IMR-90 (cell line): ENCODE data around the gene DPYSL3. TPM values are rescaled to one million over a fixed set of nuclear protein-coding genes. Genes with fewer than 3 reads are reported as not detected.

Experiments
- ATAC-seq: fragments of 200-7000 bp; cut with Tn5 transposase; 2 replicates; pipeline ENCODE4 v1.9.1; 2020; ENCODE audit warnings: low read depth, mild to moderate bottlenecking, moderate library complexity
- BruUV-seq: library from RNA; stranded (reverse); fragments of 400-500 nt; replicated peaks from 2 replicates; lab custom pipeline; 2021; lab: Mats Ljungman, UMichigan
- CTCF ChIA-PET: fragments of 300-600 bp; formaldehyde crosslinking; extraction: SDS; loops from one replicate; lab custom pipeline; 2021; ENCODE audit warnings: antibody characterized with exemption; lab: Yijun Ruan, JAX
- POLR2A ChIA-PET: fragments of 300-600 bp; sonication (Branson Sonifier 250); formaldehyde crosslinking; loops from one replicate; lab custom pipeline; 2022; ENCODE audit warnings: antibody characterized with exemption; ENCODE audit not compliant: unreplicated experiment; lab: Charles Lee
- DNase-seq: peaks from one replicate; pipeline ENCODE4 v3.0.0; 2013
- H2AFZ ChIP-seq: replicated peaks from 2 replicates; pipeline ENCODE3; 2013; ENCODE audit warnings: low read length, mild to moderate bottlenecking; ENCODE audit not compliant: poor library complexity
- H2AK5ac ChIP-seq: 2 replicates; pipeline ENCODE4 v1.6.1; 2013; ENCODE audit warnings: low read depth, low read length, inconsistent platforms
- H2AK9ac ChIP-seq: replicated peaks from 2 replicates; pipeline ENCODE3; 2013; ENCODE audit warnings: mild to moderate bottlenecking, low read depth, low read length, moderate library complexity; ENCODE audit not compliant: poor library complexity
- H2BK120ac ChIP-seq: 2 replicates; pipeline ENCODE4 v1.6.1; 2013; ENCODE audit warnings: low read depth, low read length, inconsistent platforms
- H2BK15ac ChIP-seq: 3 replicates; pipeline ENCODE4 v1.6.1; 2013; ENCODE audit warnings: low read depth, low read length, inconsistent platforms
- H2BK20ac ChIP-seq: 2 replicates; pipeline ENCODE4 v1.6.1; 2013; ENCODE audit warnings: low read depth, mild to moderate bottlenecking, inconsistent platforms, low read length, moderate library complexity
- H2BK5ac ChIP-seq: 2 replicates; pipeline ENCODE4 v1.6.1; 2013; ENCODE audit warnings: mild to moderate bottlenecking, low read depth, low read length, inconsistent platforms; ENCODE audit not compliant: poor library complexity, severe bottlenecking
- H3K14ac ChIP-seq: replicated peaks from 2 replicates; pipeline ENCODE4 v1.6.1; 2013; ENCODE audit warnings: low read depth, low read length, inconsistent platforms
- H3K18ac ChIP-seq: 2 replicates; pipeline ENCODE4 v1.6.1; 2013; ENCODE audit warnings: low read depth, low read length, control low read depth
- H3K23ac ChIP-seq: 2 replicates; pipeline ENCODE4 v1.6.1; 2013; ENCODE audit warnings: low read depth, low read length, inconsistent platforms
- H3K27ac ChIP-seq: 2 replicates; pipeline ENCODE4 v1.5.1; 2013; ENCODE audit warnings: mild to moderate bottlenecking, control low read depth, low read length; ENCODE audit not compliant: insufficient read depth
- H3K27me3 ChIP-seq: 2 replicates; pipeline ENCODE4 v1.6.1; 2013; ENCODE audit warnings: low read length; ENCODE audit not compliant: control insufficient read depth, insufficient read depth
- H3K36me3 ChIP-seq: 2 replicates; pipeline ENCODE4 v1.6.1; 2013; ENCODE audit warnings: low read length, mixed read lengths; ENCODE audit not compliant: control insufficient read depth, insufficient read depth
- H3K4ac ChIP-seq: 2 replicates; pipeline ENCODE4 v1.6.1; 2013; ENCODE audit warnings: low read depth, low read length, inconsistent platforms
- H3K4me1 ChIP-seq: 2 replicates; pipeline ENCODE4 v1.6.1; 2013; ENCODE audit warnings: low read length, mixed read lengths; ENCODE audit not compliant: control insufficient read depth, insufficient read depth
- H3K4me2 ChIP-seq: 2 replicates; pipeline ENCODE4 v1.6.1; 2013; ENCODE audit warnings: low read depth, mild to moderate bottlenecking, control low read depth, low read length, moderate library complexity
- H3K4me3 ChIP-seq: 2 replicates; pipeline ENCODE4 v1.5.1; 2013; ENCODE audit warnings: low read depth, mild to moderate bottlenecking, control low read depth, low read length, moderate library complexity; ENCODE audit not compliant: insufficient read depth
- H3K56ac ChIP-seq: 2 replicates; pipeline ENCODE4 v1.6.1; 2013; ENCODE audit warnings: low read length, inconsistent platforms; ENCODE audit not compliant: insufficient read depth; ENCODE audit errors: extremely low read depth
- H3K79me1 ChIP-seq, 2 experiments: 2 replicates each; pipeline ENCODE4 v1.6.1; 2013; ENCODE audit warnings: low read length in 2 of 2, inconsistent platforms in 1 of 2, low read depth in 1 of 2
- H3K9ac ChIP-seq: 2 replicates; pipeline ENCODE4 v1.6.1; 2013; ENCODE audit warnings: low read depth, low read length, control low read depth
- H3K9me1 ChIP-seq: 2 replicates; pipeline ENCODE4 v1.6.1; 2013; ENCODE audit warnings: low read length, inconsistent platforms; ENCODE audit not compliant: insufficient read depth
- H3K9me3 ChIP-seq: 2 replicates; pipeline ENCODE4 v1.6.1; 2013; ENCODE audit warnings: low read length; ENCODE audit not compliant: control insufficient read depth, insufficient read depth
- H4K20me1 ChIP-seq: 2 replicates; pipeline ENCODE4 v1.6.1; 2013; ENCODE audit warnings: low read length, inconsistent platforms; ENCODE audit not compliant: insufficient read depth
- H4K5ac ChIP-seq: 2 replicates; pipeline ENCODE4 v1.6.1; 2013; ENCODE audit warnings: mild to moderate bottlenecking, low read depth, low read length, control low read depth
- H4K8ac ChIP-seq, 2 experiments: 2 replicates each; pipeline ENCODE4 v1.6.1; 2013; ENCODE audit warnings: low read depth in 2 of 2, low read length in 2 of 2, control low read depth in 1 of 2, inconsistent platforms in 1 of 2
- H4K91ac ChIP-seq: 2 replicates; pipeline ENCODE4 v1.6.1; 2013; ENCODE audit warnings: low read depth, low read length, inconsistent platforms; ENCODE audit not compliant: insufficient read depth
- CEBPB ChIP-seq: IDR thresholded peaks from 2 replicates; pipeline ENCODE4 v1.6.1; 2012; ENCODE audit warnings: low read depth, low read length, improper control_type of control experiment
- CHD1 ChIP-seq: IDR thresholded peaks from 2 replicates; pipeline ENCODE4 v1.6.1; 2012; ENCODE audit warnings: low read depth, low read length, improper control_type of control experiment
- MXI1 ChIP-seq: IDR thresholded peaks from 2 replicates; pipeline ENCODE4 v1.6.1; 2012; ENCODE audit warnings: low read depth, mild to moderate bottlenecking, low read length, moderate library complexity, borderline replicate concordance
- WGBS, 2 experiments: methylation state at CpG; one replicate each; pipeline versions ENCODE4 v1.1.5 to v1.1.7; 2013; ENCODE audit warnings: missing lambda C conversion rate in 2 of 2; ENCODE audit not compliant: insufficient read length in 1 of 2; ENCODE audit errors: extremely low coverage in 2 of 2; 5-methylcytosine and 5-hydroxymethylcytosine counted together
- dilution Hi-C: fragments of 300-500 bp; cut with HindIII; formaldehyde crosslinking; loops from one replicate; pipeline ENCODE4 v1.14.3; 2018; ENCODE audit warnings: low sequenced_read_pairs; ENCODE audit not compliant: unreplicated experiment
- in situ Hi-C: fragments of 300-500 bp; cut with MboI; formaldehyde crosslinking; loops from 3 replicates; pipeline ENCODE4 v1.14.3; 2019; ENCODE audit warnings: low sequenced_read_pairs, inconsistent platforms, mixed read lengths
- intact Hi-C: fragments of 100-400 bp; cut with micrococcal nuclease; formaldehyde crosslinking; loops from 2 replicates; pipeline ENCODE4 v1.10.0; 2022
- polyA plus RNA-seq, 3 experiments: library from polyadenylated mRNA; depleted of rRNA; stranded (reverse); fragments of >200 nt; gene quantifications; 2 replicates each; pipeline ENCODE4 v1.2.3, GENCODE V29; 2012; ENCODE audit warnings: low replicate concordance in 1 of 3
- total RNA-seq: library from RNA; depleted of rRNA; stranded (reverse); fragments of >200 nt; gene quantifications from 2 replicates; pipeline ENCODE4 v1.2.3, GENCODE V29; 2012
- TF ChIP-seq, protein P1 (sequence below): fragments of 150-350 bp; IDR thresholded peaks from 2 replicates; pipeline ENCODE4 v1.6.1; 2017; ENCODE audit warnings: mild to moderate bottlenecking, antibody characterized with exemption, low read length, low read depth

DPYSL3 gene
- total and polyA plus RNA-seq, 2 of the 4 experiments (the other 2 are of a cell fraction), result 50.2 to 60.9 TPM

DNA sequence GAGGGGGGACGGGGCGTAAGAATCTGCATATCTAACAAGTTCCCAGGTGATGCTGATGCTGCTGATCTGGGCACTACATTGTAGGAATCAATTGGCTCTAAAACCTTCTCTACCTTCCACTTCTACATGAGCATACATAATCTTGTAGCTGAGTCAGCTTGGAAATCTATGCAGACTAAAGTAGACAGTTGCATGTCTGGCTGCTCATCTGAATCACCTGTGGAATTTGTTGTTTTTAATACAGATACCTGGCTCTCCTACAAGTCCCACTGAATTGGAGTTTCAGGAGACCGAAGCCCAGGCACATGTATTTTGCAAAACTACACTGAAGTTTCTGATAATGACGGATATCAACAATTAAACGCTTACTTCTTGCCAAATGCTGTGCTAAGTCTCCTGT is 161.4 kb downstream of the DPYSL3 start:
- dilution Hi-C loops, result no loop called here
- Histone ChIP-seq H2AFZ (no peak overlapping the region), H4K91ac (no peak overlapping the region), H3K14ac (no peak overlapping the region), H3K56ac (no peak overlapping the region), H3K4ac (no peak overlapping the region), H3K4me1 (peaks cover 4% of the 10 kb centered on the region; the same call in 1 of the 2 replicates), H3K4me3 (no peak overlapping the region), H3K27ac (no peak overlapping the region), H3K79me1 (no peaks in the 10 kb centered on the region), H3K9ac (no peak overlapping the region), H3K4me2 (no peak overlapping the region), H3K9me1 (no peaks in the 10 kb centered on the region), H3K9me3 (no peaks in the 10 kb centered on the region), H2AK5ac (no peak overlapping the region), H4K5ac (no peak overlapping the region), H2AK9ac (no peak overlapping the region), H2BK5ac (no peak overlapping the region), H3K27me3 (peaks cover 7% of the 10 kb centered on the region), H3K18ac (no peak overlapping the region), H3K23ac (no peak overlapping the region), H2BK120ac (no peak overlapping the region), H2BK15ac (no peak overlapping the region), H2BK20ac (no peak overlapping the region), H3K36me3 (no peaks in the 10 kb centered on the region), H4K20me1 (no peaks in the 10 kb centered on the region), H4K8ac (no peak overlapping the region)
- POLR2A ChIA-PET, result no interaction called here
- WGBS, 2 experiments, result 60% methylated on average over 1 of the region's 5 CpGs; no CpG with 5 or more reads in 1 of the 2 experiments
- BruUV-seq, result no TSS peak
- ATAC-seq (no peak), DNase-seq (no peak)
- CTCF ChIA-PET, result no interaction called here
- in situ Hi-C loops, result no loop called here
- intact Hi-C loops, result no loop called here
- TF ChIP-seq MXI1, result no peak
- TF ChIP-seq CHD1, result no peak
- no peak for TF ChIP-seq CEBPB
- TF ChIP-seq, protein P1, sequence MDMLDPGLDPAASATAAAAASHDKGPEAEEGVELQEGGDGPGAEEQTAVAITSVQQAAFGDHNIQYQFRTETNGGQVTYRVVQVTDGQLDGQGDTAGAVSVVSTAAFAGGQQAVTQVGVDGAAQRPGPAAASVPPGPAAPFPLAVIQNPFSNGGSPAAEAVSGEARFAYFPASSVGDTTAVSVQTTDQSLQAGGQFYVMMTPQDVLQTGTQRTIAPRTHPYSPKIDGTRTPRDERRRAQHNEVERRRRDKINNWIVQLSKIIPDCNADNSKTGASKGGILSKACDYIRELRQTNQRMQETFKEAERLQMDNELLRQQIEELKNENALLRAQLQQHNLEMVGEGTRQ, result no peak
